ENCODE results near the gene SLC18A3.
A peak's percentile ranks its signal among the peaks of the same experiment; 100 is the strongest.

SLC18A3 gene

DNA sequence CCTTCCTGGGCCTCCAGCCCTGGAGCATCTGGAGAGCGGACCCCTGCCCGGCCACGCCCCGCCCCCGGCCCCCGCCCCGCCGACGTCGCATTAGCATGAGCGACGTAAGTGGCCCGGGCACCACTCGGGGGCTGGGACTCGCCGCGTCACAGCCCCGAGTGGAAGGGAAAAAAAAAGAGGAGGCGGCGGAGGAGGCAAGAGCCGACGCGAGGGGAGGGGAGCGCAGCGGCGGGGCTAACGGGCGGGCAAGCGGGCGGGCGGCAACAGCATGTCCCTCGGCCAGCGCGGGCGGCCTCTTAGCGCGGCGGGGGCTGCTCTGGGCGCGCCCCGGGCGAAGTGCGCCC is at the start of gene SLC18A3:
Gene SLC18A3 (plus strand): TSS at position 197 of the 344 bp plus-strand sequence. CDS start 431 bp downstream, outside the sequence.
- peak in 1 of 2 experiments; percentile 3 for DNase-seq

DNA sequence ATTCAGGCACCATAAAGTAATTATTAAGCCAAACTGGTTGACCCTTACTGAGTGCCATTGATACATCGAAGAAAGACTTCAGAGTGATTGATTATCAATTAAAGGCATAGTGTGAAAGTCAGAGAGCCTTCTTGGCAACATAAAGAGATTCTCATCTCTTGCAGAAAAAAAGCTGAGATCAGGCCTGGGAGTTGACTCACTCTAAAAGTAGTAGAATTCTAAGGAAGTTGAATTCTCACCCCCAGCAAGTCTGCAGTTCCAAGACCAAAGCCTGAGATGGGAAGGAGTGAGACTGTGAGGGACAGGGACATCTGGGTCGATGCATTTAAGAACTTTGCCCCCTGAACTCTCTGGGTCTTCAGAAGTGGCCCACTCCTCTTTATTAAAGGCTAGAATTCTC is 49.6 kb upstream of the SLC18A3 start:
- DNase-seq, result no peak

DNA sequence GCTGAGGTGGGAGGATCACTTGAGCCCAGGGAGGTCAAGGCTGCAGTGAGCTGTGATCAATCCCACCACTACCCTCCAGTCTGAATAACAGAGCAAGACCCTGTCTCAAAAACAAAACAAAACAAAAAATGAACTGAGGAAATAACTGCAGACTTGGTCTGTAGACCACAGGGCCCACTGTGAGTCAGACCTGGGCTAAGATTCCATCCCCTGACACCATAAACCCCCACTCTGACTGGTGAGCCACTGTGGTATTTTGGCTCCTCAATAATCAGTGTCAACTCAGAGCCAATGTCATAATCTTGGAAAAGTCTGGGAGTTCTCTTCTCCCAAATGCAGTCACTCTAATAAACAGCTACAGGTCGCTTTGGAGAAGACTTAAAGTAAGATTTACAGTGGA is 47.2 kb upstream of the SLC18A3 start:
- DNase-seq, result no peak

DNA sequence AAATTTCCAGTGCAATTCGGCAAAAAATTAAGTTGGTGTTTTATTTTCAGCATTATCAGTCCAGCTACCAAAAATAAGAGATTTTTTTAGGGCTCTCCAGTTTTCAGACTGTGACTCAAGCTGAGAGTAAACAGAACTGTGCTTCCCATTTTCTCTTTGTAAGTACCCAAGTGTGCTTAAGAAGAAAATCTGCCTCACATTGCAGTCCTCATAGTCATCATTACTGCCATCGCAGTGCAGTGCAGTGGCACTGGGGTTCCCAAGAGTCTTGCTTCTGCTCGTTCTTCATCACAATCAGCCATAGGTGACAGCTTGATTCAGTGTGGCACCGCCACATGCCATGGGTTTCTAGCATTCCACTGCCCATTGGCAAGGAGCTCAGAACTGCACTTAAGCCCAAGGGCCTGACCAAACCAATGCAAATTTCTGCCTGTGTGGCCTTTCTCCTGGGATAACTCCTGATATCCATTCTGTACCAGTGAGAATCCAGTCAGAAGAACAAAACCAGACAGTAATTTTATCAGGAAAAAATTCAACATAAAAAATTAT is 45.6 kb upstream of the SLC18A3 start:
- DNase-seq, result no peak

DNA sequence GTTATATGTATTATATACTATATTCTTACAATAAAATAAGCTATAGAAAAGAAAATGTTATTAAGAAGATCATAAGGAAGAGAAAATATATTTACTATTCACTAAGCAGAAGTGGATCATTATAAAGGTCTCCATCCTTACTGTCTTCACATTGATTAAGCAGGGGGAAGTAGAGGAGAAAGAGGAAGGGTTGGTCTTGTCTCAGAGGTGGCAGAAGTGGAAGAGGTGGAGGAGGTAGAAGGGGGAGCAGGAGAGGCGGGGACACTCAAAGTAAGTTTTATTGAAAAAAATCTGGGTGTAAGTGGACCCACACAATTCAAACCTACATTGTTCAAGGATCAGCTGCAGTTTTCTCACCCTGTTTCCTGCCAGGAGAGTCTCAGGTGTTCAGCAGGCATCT is 42.3 kb upstream of the SLC18A3 start:
- DNase-seq, result no peak

DNA sequence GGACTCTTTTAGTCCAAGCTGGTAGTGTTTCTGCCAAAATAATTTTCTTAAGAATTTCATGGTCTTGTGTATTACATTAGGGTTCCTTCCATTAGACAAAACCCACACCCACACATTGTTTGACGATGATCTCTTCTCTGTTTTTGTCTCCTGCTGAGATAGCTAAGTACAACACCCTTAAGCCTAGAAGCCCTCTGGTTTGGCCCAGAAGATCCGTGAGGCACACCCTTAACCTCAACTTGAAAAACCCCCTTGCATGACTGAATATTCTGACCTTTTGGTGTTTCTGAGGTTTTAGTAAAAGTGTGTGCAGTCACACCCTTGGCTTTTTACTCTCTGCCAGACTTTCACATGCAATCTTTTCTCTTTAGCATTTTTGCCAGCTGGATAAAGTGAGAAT is 41.9 kb upstream of the SLC18A3 start:
- no peak for DNase-seq

DNA sequence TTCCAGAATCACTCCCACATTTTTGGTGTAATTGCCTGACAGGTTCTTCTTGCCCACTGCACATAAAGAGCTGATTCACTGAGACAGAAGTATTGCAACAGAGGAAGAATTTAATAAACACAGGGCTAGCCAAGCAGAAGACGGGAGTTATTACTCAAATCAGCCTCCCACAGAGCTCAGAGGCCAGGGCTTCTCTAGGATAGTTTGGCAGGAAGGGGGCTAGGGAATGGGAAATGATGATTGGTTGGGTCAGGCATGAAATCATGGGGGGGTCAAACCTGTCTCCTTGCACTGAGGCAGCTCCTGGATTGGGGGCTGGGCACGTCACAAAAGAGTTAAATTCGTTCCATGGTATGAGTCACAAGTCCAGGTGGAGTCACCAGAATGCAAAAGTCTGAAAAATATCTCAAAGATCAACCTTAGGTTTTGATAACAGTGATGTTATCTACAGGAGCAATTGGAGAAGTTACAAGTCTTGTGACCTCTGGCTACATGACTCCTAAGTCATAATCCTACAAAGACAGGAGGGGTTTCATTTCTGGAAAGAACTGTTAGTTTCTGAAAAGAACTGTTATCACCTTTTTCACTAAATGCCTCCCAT is 41.0 kb upstream of the SLC18A3 start:
- no peak for DNase-seq

DNA sequence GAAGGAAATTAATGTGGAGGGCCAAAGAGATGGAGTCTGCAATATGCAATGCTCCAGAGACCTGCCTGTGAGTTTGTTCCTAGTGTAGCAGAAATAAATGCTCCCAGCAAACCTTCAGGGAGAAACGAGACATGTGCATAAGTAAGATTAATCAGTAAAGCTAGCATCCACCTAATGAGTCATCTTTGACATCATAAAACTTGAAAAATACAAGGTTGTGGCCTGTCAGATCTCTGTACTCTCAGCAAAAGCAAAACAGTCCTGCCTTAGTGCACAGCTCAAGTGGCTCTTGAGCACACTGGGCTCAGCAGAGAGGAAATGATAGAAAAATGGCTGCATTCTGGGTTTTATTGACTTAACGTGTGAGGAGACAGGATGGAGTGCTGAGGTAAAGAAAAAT is 38.7 kb upstream of the SLC18A3 start:
- DNase-seq, result no peak

DNA sequence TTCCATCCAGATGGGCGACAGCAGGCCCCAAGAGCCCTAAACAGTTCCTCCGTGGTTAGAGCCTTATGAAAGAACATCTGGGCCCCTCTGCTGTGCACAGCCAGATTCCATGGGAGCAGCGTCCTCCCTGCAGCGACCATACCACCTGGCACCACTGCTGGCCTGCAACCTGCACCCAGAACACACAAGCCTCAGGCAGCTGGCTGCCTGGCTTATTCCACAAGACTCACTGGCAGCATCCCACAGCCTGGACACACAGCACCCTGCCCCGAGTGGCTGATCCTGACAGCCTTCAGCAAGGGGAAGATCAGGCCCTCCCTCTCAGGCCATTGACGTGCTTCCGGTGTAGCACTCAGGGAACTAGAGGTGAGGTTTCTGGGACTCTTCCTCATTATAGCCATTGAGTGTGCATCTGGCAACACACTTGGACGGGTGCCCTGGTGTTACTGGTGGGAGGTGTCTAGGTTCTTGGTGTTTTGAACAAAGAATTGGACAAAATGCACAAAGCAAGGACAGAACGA is 37.5 kb upstream of the SLC18A3 start:
- DNase-seq, result no peak

DNA sequence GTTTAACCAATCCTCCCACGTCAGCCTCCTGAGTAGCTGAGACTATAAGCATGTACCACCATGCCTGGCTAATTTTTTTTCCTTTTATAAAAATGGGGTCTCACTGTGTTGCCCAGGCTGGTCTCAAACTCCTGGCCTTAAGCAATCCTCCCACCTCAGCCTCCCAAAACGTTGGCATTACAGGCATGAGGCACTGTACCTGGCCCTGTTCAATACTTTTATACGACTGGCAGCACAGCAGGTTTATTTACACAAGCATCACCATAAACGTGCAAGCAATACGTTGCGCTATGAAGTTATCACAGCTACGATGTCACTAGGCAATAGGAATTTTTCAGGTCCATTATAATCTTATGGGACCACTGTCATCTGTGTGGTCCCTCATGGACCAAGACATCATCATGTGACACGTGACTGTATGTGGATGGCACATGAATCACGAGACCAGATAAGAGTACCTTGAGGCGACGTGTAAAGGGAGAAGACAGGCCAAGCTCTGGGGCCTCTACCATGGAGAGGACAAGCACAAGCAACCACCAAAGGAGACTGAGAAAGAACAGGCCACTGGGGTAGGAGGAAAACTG is 34.5 kb upstream of the SLC18A3 start:
- no peak for DNase-seq

DNA sequence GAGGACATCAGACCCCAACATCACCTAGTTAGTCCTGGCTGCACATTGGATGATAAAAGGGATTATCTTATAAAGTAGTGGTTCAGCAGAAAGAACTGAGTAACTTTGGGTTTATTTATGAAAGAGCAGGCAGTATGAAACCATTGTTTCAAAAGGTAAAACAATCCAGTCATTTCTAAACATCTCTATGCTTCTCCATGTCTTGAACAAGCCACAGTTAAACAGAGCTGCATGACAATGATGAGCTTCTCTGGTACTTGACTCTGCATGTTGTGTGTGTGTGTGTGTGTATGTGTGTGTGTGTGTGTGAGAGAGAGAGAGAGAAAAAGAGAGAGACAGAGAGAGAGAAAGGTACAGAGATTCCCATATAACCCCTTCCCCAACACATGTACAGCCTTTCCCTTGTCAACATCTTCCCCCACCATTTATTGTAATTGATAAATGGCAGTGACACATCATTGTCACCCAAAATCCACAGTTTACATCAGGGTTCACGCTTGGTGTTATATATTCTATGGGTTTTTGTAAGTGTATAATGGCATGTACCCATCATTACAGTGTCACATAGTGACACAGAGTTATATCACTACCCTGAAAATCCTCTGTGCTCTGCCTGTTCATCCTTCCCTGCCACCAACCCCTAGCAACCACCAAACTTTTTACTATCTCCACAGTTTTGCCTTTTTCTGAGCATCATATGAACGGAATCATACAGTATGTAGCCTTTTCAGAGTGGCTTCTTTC is 32.8 kb upstream of the SLC18A3 start:
- no peak for DNase-seq

DNA sequence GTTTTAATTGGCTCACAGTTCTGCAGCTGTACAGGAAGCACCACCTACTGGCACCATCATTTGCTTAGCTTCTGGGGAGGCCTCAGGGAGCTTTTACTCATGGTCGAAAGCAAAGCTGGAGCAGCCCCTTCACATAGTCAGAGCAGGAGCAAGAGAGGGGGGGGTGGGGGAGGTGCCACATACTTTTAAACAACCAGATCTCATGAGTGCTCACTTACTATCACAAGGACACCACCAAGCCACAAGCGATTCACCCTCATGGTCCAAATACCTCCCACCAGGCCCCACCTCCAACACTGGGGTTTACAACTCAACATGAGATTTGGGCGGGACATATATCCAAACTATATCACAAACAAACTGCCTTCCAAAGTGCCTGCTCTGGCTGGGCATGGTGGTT is 31.7 kb upstream of the SLC18A3 start:
- DNase-seq, result no peak

DNA sequence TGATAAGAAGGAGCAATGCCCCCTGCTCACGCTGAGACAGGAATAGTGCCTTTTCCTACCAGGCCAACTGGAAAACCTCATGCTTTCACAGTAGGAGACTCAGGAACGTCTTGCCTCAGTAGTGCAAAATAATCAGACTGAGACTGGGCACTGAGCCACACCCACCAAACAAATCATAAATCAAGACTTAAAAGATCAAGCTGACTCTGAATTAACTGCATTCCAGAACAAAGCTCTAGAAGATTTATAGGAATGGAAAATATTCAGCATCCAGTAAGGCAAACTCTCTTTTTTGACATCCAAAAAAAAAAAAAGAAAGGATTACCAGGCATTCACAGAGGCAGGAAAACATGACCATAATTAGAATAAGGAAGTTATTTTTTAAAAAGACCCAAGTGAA is 30.5 kb upstream of the SLC18A3 start:
- no peak for DNase-seq

DNA sequence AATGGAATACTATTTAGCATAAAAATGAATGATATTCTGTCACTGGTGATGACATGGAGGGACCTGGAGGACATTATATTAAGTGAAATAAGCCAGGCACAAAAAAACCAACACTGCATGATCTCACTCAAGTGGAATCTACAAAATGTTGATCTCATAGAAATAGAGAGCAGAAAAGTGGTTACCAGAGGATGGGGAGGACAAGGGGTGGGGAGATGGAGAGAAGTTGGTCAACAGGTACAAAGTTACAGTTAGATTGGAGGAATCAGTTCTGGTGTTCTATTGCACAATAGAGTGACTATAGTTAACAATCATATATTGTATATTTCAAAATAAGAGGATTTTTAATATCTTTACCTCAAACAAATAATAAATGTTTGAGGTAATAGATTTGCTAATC is 24.7 kb upstream of the SLC18A3 start:
- DNase-seq, result no peak

DNA sequence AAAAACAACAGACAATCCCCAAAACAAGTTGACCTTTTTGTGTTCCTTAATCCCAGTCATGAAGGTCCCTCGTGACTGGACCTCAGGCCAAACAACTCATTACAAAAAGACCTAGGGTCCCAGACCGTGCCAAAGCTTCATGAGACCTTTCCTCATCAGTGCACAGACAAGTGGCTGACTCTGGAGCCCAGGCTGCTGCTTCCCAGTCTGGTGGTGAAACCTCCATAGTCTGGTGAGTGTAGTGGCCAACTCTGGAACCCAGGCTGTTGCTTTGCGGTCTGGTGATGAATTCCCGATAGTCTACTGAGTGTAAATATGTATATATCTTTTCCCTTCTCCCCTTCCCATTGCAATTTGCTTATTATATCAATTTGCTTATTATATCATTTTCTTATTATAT is 22.1 kb upstream of the SLC18A3 start:
- no peak for DNase-seq

DNA sequence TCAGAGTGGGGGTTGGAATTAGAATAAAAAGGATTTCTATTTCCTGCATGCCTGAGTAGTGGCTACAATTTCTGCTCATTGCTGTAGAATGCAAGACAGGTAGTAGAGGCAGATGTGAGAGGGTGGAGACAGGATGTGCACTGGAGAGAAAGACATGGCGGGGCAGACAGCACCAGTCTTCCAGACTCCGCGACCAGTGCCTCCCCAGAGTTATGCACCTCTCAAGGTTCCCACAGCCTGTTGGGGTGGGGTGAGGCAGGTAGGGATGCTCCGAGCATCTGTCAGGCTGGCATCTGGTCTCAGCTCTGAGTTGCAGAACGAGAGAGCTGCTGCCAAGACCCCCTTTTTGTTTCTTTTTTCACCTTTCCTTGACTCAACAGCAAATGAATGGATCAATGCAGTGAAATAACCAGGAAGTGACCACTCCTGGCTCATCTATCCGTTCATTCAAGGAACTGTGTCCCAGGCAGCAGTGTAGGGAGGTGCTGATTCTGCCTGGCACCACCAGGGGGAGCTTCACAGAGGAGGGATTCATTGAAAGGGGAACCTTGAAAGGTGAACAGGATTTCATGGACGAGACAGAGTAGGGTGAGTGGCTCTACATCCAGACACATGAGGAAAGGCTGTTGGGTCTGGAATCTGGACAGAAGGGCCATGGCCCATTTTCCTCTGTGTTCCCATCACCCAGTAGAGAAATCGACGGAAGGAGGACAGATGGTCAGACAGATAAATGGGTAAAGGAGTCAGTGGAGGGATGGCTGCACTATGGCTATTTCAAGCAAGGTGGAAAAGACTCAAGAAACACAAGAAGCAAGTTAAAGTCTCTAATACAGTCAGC is 17.2 kb upstream of the SLC18A3 start:
- peak; percentile 61 for DNase-seq

DNA sequence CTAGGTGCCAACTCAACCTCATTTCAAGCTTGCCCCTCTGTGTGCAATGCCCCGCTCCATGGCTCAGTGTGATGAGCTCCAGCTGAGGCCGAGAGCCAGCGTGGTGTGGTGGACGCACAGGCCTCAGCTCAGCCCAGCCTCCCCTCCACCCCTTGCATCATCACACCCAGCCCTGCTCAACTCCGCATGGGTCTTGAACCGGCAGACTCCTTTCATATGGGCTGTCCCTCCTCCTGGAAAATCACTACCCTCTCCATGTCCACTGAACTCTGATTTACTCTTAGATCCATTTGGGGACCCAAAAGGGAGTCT is 16.6 kb upstream of the SLC18A3 start:
- DNase-seq, result no peak

DNA sequence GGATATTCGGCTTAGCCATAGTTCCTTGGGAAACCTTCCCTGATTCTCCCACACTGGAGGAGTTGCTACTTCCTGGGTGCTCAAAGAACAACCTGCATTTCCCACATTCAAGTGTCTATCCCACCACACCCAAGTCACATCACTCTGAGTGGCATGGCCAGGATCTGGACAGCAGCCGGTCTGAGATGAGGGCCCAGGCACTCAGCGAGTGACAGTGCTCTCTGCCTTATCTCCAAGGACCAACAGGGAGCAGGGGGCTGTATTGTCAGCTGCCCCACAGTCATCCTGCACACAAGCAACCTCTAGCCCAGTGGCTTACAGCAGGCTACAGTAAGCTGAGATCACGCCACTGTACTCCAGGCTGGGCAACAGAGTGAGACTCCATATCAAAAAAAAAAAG is 16.1 kb upstream of the SLC18A3 start:
- DNase-seq, result no peak

DNA sequence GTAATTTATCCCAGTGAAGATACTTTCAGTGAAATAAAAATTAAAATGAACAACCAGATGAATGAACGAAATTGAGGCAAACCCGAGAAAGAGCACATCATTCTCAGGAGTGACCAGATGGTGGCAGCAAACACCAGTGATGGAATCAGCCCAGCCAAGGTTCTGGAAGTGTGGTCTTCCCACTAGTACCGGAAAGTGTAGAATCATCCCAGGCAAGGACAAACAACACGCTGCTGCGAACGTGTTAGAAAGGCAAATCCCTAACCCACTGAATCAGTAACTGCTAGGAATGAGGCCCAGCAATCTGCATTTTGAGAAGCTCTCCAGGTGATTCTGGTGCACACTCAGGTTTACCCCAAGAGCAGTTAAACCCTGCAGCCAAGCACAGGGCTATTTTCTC is 15.5 kb upstream of the SLC18A3 start:
- peak; percentile 50 to 58 for DNase-seq

DNA sequence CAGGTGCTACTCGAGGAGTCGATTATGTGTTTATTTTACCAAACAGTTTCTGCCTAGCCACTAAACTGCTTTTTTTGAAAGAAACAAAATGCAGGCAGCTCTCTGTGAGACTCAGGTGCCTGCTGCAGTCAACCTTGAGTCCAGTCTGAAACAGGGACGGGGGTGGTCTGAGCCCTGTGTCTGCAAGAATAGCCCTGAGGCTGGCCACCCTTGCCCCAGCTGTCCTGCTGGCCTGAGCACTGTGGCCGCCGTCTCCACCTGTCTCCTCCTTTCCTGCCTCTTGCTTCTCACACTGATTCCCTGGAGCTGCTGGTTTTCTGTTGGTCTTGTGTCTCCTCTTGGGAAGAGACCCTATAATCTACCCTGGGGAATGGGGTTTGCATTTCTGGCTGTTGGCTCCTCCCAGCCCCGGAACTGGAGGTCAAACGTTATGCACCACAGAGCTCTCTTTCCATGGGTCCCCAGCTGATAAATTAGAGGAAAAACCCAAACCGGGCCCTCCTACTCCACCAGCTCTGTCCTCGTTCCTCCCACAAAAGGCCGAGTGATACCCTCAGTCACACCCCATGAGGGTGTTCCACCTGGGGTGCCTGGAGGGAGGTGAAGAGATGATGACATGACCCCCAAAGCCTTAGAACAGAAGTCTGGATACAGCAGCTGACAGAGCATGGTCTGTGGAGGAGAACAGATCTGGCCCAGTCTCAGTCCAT is 15.0 kb upstream of the SLC18A3 start:
- no peak for DNase-seq

DNA sequence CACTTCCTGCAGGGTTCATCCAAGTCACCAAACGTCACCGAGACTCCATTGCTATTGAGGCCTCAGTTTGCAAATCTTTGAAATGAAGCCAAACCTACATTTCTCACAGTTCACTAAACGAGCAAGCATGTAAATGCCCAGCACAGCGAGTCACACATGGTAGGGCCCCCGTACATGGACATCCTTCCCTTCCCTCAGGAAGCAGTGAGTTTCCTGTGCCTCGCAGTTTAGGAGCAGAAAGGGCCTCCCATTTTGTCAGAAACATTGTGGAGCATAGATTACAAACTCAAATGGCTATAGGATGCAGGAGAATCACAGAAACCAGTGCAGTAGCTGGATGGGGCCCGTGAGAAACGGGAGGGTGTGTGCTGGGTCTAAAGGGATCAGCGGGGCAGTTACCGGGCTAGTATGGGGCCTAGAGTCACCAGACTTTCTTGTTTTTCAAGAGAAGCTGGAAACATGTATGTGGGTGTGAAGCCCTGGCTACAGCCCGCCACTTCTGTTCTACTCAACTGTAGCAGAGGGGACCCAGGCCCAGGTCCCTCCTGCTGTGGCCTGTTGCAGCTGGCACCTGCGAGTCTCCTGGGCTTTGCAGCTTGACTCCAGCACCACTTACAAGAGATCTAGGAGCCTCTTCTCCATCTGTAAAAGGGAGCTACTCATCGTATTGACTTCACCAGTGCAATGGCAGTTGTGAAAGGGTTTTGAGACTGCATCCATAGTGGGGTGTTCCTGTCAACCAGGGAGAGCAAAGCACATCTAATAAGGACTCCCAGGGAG is 14.2 kb upstream of the SLC18A3 start:
- DNase-seq, result no peak

DNA sequence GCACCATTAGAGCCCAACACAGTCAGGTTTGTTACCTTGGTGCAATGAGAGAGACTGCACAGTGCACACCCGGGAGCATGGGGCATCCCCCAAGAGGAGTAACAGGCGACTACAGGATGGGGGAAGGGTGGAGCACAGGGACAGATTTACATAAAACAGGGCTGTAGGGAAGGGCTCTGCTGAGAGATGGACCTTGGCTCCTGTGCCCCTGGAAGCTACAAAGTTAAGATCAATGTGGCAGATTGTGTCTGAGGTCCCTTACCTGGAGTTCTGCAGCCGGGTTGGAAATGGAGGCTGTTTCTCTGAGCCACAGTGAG is 13.7 kb upstream of the SLC18A3 start:
- no peak for DNase-seq
